Measurements from ENCODE around the gene RSL1D1.

- no peak for TF ChIP-seq POLR2AphosphoS5 (IDR thresholded peaks at IDR 0.05)
- no peak for TF ChIP-seq CTCF (IDR thresholded peaks at IDR 0.05; ENCODE audit: poor library complexity, severe bottlenecking)
- no peak for TF ChIP-seq EP300 (conservative IDR thresholded peaks at IDR 0.05; ENCODE audit: poor library complexity, severe bottlenecking)
- no peak for TF ChIP-seq SMC3 (conservative IDR thresholded peaks at IDR 0.05; ENCODE audit: poor library complexity)
- TF ChIP-seq TAF1 (IDR thresholded peaks at IDR 0.05; ENCODE audit: low read depth): no peak
- TF ChIP-seq EZH2 (IDR thresholded peaks at IDR 0.05; ENCODE audit: borderline replicate concordance, insufficient read depth, low read length, poor library complexity, severe bottlenecking): no peak
- TF ChIP-seq RAD21 (conservative IDR thresholded peaks at IDR 0.05): no peak
Observed at GRCh38 chr16:11880007-11880406, 28.7 kb upstream of the RSL1D1 start.
